Gastroesophageal sphincter (tissue), 3 donors: ENCODE results near the gene PTPRD.

Experiments
- CTCF ChIP-seq, 4 experiments: fragments of 200-600 bp in 2 of 4; fragments of 450-650 bp in 2 of 4; sonication (generic) in 1 of 4; IDR thresholded peaks; one replicate each; pipeline ENCODE4 v1.5.1; 2017 to 2019; ENCODE audit warnings: antibody characterized with exemption in 4 of 4, mild to moderate bottlenecking in 2 of 4, moderate library complexity in 2 of 4
- POLR2A ChIP-seq, 2 donors: fragments of 450-650 bp; IDR thresholded peaks; one replicate each; pipeline ENCODE4 v1.6.1; 2017; ENCODE audit warnings: antibody characterized with exemption in 2 of 2, mild to moderate bottlenecking in 2 of 2, moderate library complexity in 1 of 2
- POLR2AphosphoS5 ChIP-seq: sonication (generic); formaldehyde crosslinking; IDR thresholded peaks from one replicate; pipeline ENCODE4 v1.6.1; 2017; ENCODE audit warnings: antibody characterized with exemption

- TF ChIP-seq CTCF (IDR thresholded peaks at IDR 0.05) (no peak), POLR2AphosphoS5 (no peak), POLR2A (IDR thresholded peaks at IDR 0.05) (no peak)
Measured at GRCh38 chr9:8531826-8532415, 2080.9 kb downstream of the PTPRD start.
